ENCODE results near the gene PRF1. TPM values are rescaled to one million over a fixed set of nuclear protein-coding genes. Genes with fewer than 3 reads are reported as not detected.

The PRF1 gene
- total RNA-seq, 2 donors from 2014 or later, result not detected

DNA sequence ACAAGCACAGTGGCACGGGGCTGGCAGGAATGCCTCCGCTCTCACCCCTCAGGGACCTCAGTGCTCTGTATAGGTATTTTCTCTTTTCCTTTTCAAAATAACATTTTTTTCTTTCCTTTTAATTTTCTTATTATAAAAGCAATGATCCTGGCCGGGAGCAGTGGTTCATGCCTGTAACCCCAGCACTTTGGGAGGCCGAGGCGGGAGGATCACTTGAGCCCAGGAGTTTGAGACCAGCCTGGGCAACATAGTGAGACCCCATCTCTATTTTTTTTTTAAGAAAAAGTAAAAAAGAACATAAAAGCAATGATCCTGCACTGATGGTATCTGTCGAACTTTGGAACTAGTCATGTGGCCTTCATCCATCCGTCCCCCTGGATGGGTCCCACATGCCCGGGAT, 3.2 kb downstream of the PRF1 start:
- no peak overlapping the region for H3K9ac ChIP-seq (ENCODE audit: extremely low read depth, low read length, poor library complexity, severe bottlenecking)
- H3K27ac Mint-ChIP-seq, result no peak overlapping the region
- TF ChIP-seq, protein P1, sequence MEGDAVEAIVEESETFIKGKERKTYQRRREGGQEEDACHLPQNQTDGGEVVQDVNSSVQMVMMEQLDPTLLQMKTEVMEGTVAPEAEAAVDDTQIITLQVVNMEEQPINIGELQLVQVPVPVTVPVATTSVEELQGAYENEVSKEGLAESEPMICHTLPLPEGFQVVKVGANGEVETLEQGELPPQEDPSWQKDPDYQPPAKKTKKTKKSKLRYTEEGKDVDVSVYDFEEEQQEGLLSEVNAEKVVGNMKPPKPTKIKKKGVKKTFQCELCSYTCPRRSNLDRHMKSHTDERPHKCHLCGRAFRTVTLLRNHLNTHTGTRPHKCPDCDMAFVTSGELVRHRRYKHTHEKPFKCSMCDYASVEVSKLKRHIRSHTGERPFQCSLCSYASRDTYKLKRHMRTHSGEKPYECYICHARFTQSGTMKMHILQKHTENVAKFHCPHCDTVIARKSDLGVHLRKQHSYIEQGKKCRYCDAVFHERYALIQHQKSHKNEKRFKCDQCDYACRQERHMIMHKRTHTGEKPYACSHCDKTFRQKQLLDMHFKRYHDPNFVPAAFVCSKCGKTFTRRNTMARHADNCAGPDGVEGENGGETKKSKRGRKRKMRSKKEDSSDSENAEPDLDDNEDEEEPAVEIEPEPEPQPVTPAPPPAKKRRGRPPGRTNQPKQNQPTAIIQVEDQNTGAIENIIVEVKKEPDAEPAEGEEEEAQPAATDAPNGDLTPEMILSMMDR (conservative IDR thresholded peaks at IDR 0.05), result no peak
- H3K27me3 Mint-ChIP-seq (ENCODE audit: insufficient read depth), result no peaks in the 10 kb centered on the region
- no peaks in the 10 kb centered on the region for H3K36me3 Mint-ChIP-seq (ENCODE audit: low read depth)
- DNase-seq, result no peak
- no peaks in the 10 kb centered on the region for H3K9me3 ChIP-seq (ENCODE audit: control insufficient read depth, low read length)
- H3K9me3 Mint-ChIP-seq, result no peaks in the 10 kb centered on the region
- H3K4me3 ChIP-seq (ENCODE audit: low read length), result no peak overlapping the region
- H3K4me1 ChIP-seq (ENCODE audit: control insufficient read depth, insufficient read depth, low read length), result no peaks in the 10 kb centered on the region
- 85 to 90% methylated on average over 6 to 8 of the region's 8 CpGs for WGBS, 2 experiments (ENCODE audit: insufficient coverage in 1 of 2, insufficient read length in 1 of 2)
- peaks cover 13% of the 10 kb centered on the region for H3K4me1 Mint-ChIP-seq
- H3K27me3 ChIP-seq (ENCODE audit: control insufficient read depth, insufficient read depth, low read length, poor library complexity, severe bottlenecking), result no peaks in the 10 kb centered on the region
- no peaks in the 10 kb centered on the region for H3K36me3 ChIP-seq (ENCODE audit: control insufficient read depth, insufficient read depth, low read length)
- H3K27ac ChIP-seq (ENCODE audit: low read depth, low read length), result no peak overlapping the region
- no peak overlapping the region for H3K4me3 Mint-ChIP-seq

DNA sequence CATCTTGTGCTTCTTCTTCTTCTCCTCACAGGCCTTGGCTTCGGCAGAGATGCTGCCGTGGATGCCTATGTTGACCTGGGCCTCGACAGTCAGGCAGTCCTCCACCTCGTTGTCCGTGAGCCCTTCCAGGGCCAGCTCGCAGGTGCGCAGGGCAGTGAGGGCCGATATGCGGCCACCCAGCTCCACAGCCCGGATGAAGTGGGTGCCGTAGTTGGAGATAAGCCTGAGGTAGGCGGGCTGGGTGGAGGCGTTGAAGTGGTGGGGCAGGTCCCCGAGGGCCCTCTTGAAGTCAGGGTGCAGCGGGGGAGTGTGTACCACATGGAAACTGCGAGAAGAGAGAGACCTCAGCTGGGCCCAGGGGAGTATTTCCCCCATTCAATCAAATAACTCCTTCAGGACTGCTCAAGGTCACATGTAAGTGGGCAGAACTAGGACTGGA, 3.7 kb downstream of the PRF1 start:
- H3K4me3 ChIP-seq (ENCODE audit: low read length), result no peak overlapping the region

DNA sequence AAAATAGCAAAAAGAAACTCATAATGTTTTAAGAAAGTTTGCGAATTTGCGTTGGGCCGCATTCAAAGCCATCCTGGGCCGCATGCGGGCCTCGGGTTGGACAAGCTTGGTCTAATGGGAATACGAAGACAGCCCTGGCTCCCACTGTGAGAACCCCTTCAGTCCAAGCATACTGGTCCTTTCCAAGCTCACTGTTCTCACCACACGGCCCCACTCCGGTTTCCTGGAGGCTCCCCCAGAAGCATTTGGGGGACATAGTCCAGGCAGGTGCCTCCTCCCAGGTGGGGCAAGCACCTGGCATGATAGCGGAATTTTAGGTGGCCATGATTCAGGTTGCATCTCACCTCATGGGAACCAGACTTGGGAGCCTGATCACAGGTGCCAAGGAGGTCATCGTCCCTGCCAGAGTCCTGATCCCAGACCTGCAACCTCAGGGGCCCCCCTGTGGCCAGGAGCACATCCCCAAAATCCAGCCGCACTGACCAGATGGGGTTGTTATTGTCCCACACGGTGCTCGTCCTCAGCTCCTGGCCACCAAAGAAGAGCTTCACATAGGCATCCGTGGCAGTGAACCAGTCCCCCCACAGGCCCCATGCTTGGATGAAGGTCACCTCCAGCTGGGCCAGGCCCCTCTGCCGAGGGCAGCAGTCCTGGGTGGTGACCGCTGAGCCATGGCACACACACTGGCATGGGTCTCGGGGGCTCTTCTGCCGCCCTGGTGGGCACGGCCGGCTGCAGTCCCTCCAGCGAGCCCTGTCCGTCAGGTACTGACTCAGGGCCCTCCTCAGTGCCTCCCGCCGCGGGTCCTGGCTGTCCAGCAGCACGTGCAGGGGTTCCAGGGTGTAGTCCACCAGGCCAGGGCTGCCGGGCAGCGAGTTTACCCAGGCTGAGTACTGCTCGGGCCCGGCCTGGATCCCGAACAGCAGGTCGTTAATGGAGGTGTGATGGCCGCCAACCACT, 4.4 kb downstream of the PRF1 start:
- Histone ChIP-seq H3K27me3 (ENCODE audit: control insufficient read depth, insufficient read depth, low read length, poor library complexity, severe bottlenecking) (no peaks in the 10 kb centered on the region), H3K27ac (ENCODE audit: low read depth, low read length) (no peak overlapping the region), H3K9ac (ENCODE audit: extremely low read depth, low read length, poor library complexity, severe bottlenecking) (no peak overlapping the region), H3K36me3 (ENCODE audit: control insufficient read depth, insufficient read depth, low read length) (no peaks in the 10 kb centered on the region), H3K4me1 (ENCODE audit: control insufficient read depth, insufficient read depth, low read length) (no peaks in the 10 kb centered on the region), H3K4me3 (ENCODE audit: low read length) (no peak overlapping the region), H3K9me3 (ENCODE audit: control insufficient read depth, low read length) (no peaks in the 10 kb centered on the region)
- H3K9me3 Mint-ChIP-seq, result no peaks in the 10 kb centered on the region
- no peak for DNase-seq
- TF ChIP-seq, protein P1 (conservative IDR thresholded peaks at IDR 0.05), result no peak
- H3K36me3 Mint-ChIP-seq (ENCODE audit: low read depth), result no peaks in the 10 kb centered on the region
- H3K27me3 Mint-ChIP-seq (ENCODE audit: insufficient read depth), result no peaks in the 10 kb centered on the region
- WGBS, 2 experiments (ENCODE audit: insufficient coverage in 1 of 2, insufficient read length in 1 of 2), result 92 to 95% methylated on average over 25 to 34 of the region's 34 CpGs
- H3K4me1 Mint-ChIP-seq, result peaks cover 13% of the 10 kb centered on the region
- H3K4me3 Mint-ChIP-seq, result no peak overlapping the region
- no peak overlapping the region for H3K27ac Mint-ChIP-seq

More for the DNA sequence above, 3.7 kb downstream of the PRF1 start:
- H3K4me1 Mint-ChIP-seq, result peaks cover 13% of the 10 kb centered on the region
- TF ChIP-seq, protein P1 (conservative IDR thresholded peaks at IDR 0.05), result no peak
- H3K27me3 ChIP-seq (ENCODE audit: control insufficient read depth, insufficient read depth, low read length, poor library complexity, severe bottlenecking), result no peaks in the 10 kb centered on the region
- H3K27me3 Mint-ChIP-seq (ENCODE audit: insufficient read depth), result no peaks in the 10 kb centered on the region
- H3K36me3 Mint-ChIP-seq (ENCODE audit: low read depth), result no peaks in the 10 kb centered on the region
- H3K9me3 ChIP-seq (ENCODE audit: control insufficient read depth, low read length), result no peaks in the 10 kb centered on the region
- no peak overlapping the region for H3K27ac ChIP-seq (ENCODE audit: low read depth, low read length)
- H3K36me3 ChIP-seq (ENCODE audit: control insufficient read depth, insufficient read depth, low read length), result no peaks in the 10 kb centered on the region
- WGBS, 2 experiments (ENCODE audit: insufficient coverage in 1 of 2, insufficient read length in 1 of 2), result 87 to 88% methylated on average over 8 to 16 of the region's 16 CpGs
- H3K9ac ChIP-seq (ENCODE audit: extremely low read depth, low read length, poor library complexity, severe bottlenecking), result no peak overlapping the region
- no peak overlapping the region for H3K4me3 Mint-ChIP-seq
- no peaks in the 10 kb centered on the region for H3K9me3 Mint-ChIP-seq
- no peaks in the 10 kb centered on the region for H3K4me1 ChIP-seq (ENCODE audit: control insufficient read depth, insufficient read depth, low read length)
- no peak for DNase-seq
- H3K27ac Mint-ChIP-seq, result no peak overlapping the region
